ENCODE data around the gene NXT2. TPM values are rescaled to one million over a fixed set of nuclear protein-coding genes. Genes with fewer than 3 reads are reported as not detected.

Gene NXT2
- polyA plus RNA-seq, 3 donors, result 16.7 to 18.9 (median 17.0) TPM

DNA sequence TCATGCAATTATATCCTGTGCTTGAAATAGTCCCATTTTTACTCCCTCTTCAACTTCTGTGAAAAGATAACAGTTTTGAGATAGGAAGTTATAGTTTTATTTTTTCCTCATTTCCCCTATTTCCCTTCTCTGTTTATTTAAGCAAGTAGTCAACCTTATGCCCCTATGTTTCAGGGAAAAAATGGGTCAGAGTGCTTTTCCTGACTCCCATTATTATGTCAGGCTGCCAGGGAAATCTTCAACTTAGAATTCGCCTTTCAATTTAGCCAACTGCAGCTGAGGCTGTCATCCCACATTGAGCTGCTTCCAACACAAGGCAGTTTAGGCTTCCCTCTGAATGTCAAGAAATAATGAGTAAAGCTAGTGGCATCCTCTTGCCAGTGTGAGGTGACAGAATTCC, 42.3 kb downstream of the NXT2 start:
- DNase-seq (ENCODE audit: extremely low read depth in 1 of 11, low read depth in 9 of 11, low spot score in 4 of 11), result no peak

DNA sequence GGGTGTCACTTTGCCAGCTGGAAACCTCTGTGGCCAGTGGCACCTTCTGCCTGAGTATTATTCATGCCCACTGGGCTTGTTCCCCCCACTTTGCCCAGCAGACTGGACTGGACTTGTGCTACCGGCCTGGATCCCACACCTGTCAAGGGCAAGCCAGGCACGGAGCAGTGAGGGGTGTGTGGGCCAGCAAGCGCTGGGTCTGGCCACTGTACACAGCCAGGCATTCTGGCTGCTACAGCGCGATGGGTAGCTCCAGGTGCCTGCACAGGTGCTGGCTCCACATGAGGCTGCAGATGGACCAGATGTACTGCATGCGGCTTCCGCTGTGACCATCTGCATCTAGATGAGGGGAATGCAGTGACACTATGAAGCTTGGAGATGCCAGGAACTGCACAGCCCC, 48.8 kb downstream of the NXT2 start:
- no peak for DNase-seq (ENCODE audit: extremely low read depth in 1 of 11, low read depth in 9 of 11, low spot score in 4 of 11)

DNA sequence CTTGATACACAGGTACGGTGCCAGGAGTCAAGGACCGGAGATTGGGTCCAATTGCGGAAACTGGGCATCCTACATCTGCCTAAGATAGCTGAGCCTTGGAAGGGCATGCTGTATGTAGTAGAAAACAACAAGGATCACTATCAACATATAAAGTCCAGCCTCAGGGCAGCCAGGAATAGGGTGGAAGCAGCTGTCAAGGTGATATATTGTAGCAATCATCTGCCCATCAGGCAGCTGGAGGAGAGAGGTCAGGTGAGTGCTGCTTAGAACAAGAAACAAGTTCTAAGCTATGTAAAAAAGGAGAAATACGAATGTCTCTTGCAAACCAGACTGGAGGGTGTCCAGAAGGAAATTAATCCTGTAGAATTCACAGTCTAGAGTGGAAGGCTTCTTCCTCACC, 53.5 kb downstream of the NXT2 start:
- DNase-seq (ENCODE audit: extremely low read depth in 1 of 11, low read depth in 9 of 11, low spot score in 4 of 11), result no peak

Other genes starting within 250 kb of the NXT2 start
- gene GUCY2F, start 54.8 kb upstream of the NXT2 start, polyA plus RNA-seq (ENCODE audit: insufficient read length in 3 of 3), result under 1 TPM; 0.04 to 0.06 (median 0.05) TPM
- 1 to 10 TPM; 4.2 to 6.7 (median 5.1) TPM for gene KCNE5, start 88.3 kb downstream of the NXT2 start, polyA plus RNA-seq (ENCODE audit: insufficient read length in 3 of 3)
- 10 to 100 TPM; 35.7 to 54.7 (median 45.1) TPM for gene ACSL4, start 196.4 kb downstream of the NXT2 start, polyA plus RNA-seq (ENCODE audit: insufficient read length in 3 of 3)

All from renal cortex interstitium (tissue), 11 donors.